ENCODE data around the gene KRT79. TPM values are rescaled to one million over a fixed set of nuclear protein-coding genes. Genes with fewer than 3 reads are reported as not detected.

KRT79 gene
- total and polyA plus RNA-seq, 4 donors = not detected

GRCh38 chr12:52837413-52837741 lies 3.3 kb upstream of the KRT79 start:
- H3K27me3 ChIP-seq (ENCODE audit: control insufficient read depth in 4 of 4, insufficient read depth in 4 of 4, low read length in 3 of 4) = peaks cover 0 to 3% (median 0%) of the 10 kb centered on the region in 4 donors

GRCh38 chr12:52836491-52837412 lies 2.6 kb upstream of the KRT79 start:
- 86% methylated on average over 9 of the region's 9 CpGs for WGBS
- Histone ChIP-seq H3K9ac (ENCODE audit: low read depth in 1 of 2, low read length in 2 of 2) (no peak overlapping the region), H3K36me3 (ENCODE audit: control insufficient read depth in 4 of 4, insufficient read depth in 3 of 4, low read depth in 1 of 4, low read length in 3 of 4) (no peaks in the 10 kb centered on the region), H3K27me3 (ENCODE audit: control insufficient read depth in 4 of 4, insufficient read depth in 4 of 4, low read length in 3 of 4) (peaks cover 0 to 3% (median 0%) of the 10 kb centered on the region in 4 donors), H3K4me1 (ENCODE audit: control insufficient read depth in 4 of 4, insufficient read depth in 4 of 4, low read length in 3 of 4) (no peaks in the 10 kb centered on the region), H3K27ac (ENCODE audit: low read depth in 1 of 2, low read length in 2 of 2) (no peak overlapping the region), H3K4me3 (ENCODE audit: low read depth in 1 of 3, low read length in 3 of 3) (no peak overlapping the region), H3K9me3 (ENCODE audit: control insufficient read depth in 4 of 4, low read length in 3 of 4) (no peaks in the 10 kb centered on the region)
- DNase-seq (ENCODE audit: low spot score) = no peak
- no peak for TF ChIP-seq CTCF (IDR thresholded peaks at IDR 0.05; ENCODE audit: low read depth, low read length, missing input control)
- no peak for TF ChIP-seq FOXA1 (IDR thresholded peaks at IDR 0.05)
- TF ChIP-seq REST (IDR thresholded peaks at IDR 0.05) = no peak
- no peak for TF ChIP-seq RXRA (IDR thresholded peaks at IDR 0.05)
- TF ChIP-seq HNF4A (conservative IDR thresholded peaks at IDR 0.05) = no peak
- no peak for TF ChIP-seq RAD21 (IDR thresholded peaks at IDR 0.05)
- TF ChIP-seq YY1 (IDR thresholded peaks at IDR 0.05) = no peak
- no peak for TF ChIP-seq SP1 (IDR thresholded peaks at IDR 0.05)
- no peak for TF ChIP-seq MAX (IDR thresholded peaks at IDR 0.05)
- no peak for TF ChIP-seq NR2F2 (IDR thresholded peaks at IDR 0.05)
- no peak for TF ChIP-seq JUND (IDR thresholded peaks at IDR 0.05)

More at GRCh38 chr12:52837413-52837741, 3.3 kb upstream of the KRT79 start:
- 76% methylated on average over 9 of the region's 9 CpGs for WGBS
- no peaks in the 10 kb centered on the region for H3K36me3 ChIP-seq (ENCODE audit: control insufficient read depth in 4 of 4, insufficient read depth in 3 of 4, low read depth in 1 of 4, low read length in 3 of 4)
- DNase-seq (ENCODE audit: low spot score) = no peak
- H3K9ac ChIP-seq (ENCODE audit: low read depth in 1 of 2, low read length in 2 of 2) = no peak overlapping the region
- H3K9me3 ChIP-seq (ENCODE audit: control insufficient read depth in 4 of 4, low read length in 3 of 4) = no peaks in the 10 kb centered on the region
- H3K4me1 ChIP-seq (ENCODE audit: control insufficient read depth in 4 of 4, insufficient read depth in 4 of 4, low read length in 3 of 4) = no peaks in the 10 kb centered on the region
- TF ChIP-seq MAX (IDR thresholded peaks at IDR 0.05) = no peak
- TF ChIP-seq ATF3 (IDR thresholded peaks at IDR 0.05) = no peak
- TF ChIP-seq TAF1 (conservative IDR thresholded peaks at IDR 0.05) = no peak
- no peak for TF ChIP-seq HNF4G (IDR thresholded peaks at IDR 0.05)
- no peak for TF ChIP-seq REST (IDR thresholded peaks at IDR 0.05)
- no peak for TF ChIP-seq EGR1 (IDR thresholded peaks at IDR 0.05; ENCODE audit: low read depth in 2 of 2)
- no peak for TF ChIP-seq SP1 (IDR thresholded peaks at IDR 0.05)
- no peak overlapping the region for H3K4me3 ChIP-seq (ENCODE audit: low read depth in 1 of 3, low read length in 3 of 3)
- no peak overlapping the region for H3K27ac ChIP-seq (ENCODE audit: low read depth in 1 of 2, low read length in 2 of 2)
